Gastroesophageal sphincter (tissue), 4 donors: ENCODE measurements around the gene BET1L. TPM values are rescaled to one million over a fixed set of nuclear protein-coding genes. Genes with fewer than 3 reads are reported as not detected.
"Not testable (repeated sequence)": the region's sequence is repeated elsewhere in the genome, so short reads cannot be mapped to it uniquely, and the experiment has no call there.

Source experiments
- ATAC-seq: fragments of 150-250 bp; one replicate; pipeline ENCODE4 v1.9.1; 2016; ENCODE audit warnings: mild to moderate bottlenecking, moderate library complexity
- H3K27ac ChIP-seq, 4 donors: fragments of 200-600 bp; sonication (generic) in 3 of 4; 1 replicate in 3 of 4; 2 replicates in 1 of 4; pipeline ENCODE4 v1.5.1; 2016 to 2019
- H3K27me3 ChIP-seq: fragments of 200-600 bp; sonication (generic); one replicate; pipeline ENCODE4 v1.5.1; 2019
- H3K36me3 ChIP-seq, 2 donors: fragments of 200-600 bp; sonication (generic); one replicate each; pipeline ENCODE4 v1.5.1; 2019; ENCODE audit warnings: control low read depth in 1 of 2
- H3K4me1 ChIP-seq, 3 donors: fragments of 200-600 bp; sonication (generic); 1 replicate in 2 of 3; 2 replicates in 1 of 3; pipeline ENCODE4 v1.5.1; 2016 to 2019; ENCODE audit warnings: control low read depth in 2 of 3
- H3K4me3 ChIP-seq, 2 donors: fragments of 200-600 bp; sonication (generic); one replicate each; pipeline ENCODE4 v1.5.1; 2019; ENCODE audit warnings: mild to moderate bottlenecking in 1 of 2, moderate library complexity in 1 of 2
- H3K9me3 ChIP-seq, 3 donors: fragments of 200-600 bp; sonication (generic); one replicate each; pipeline ENCODE4 v1.5.1; 2017 to 2019; ENCODE audit warnings: control low read depth in 2 of 3
- WGBS, 2 donors: methylation state at CpG; one replicate each; pipeline ENCODE4 v1.1.5; 2018; ENCODE audit warnings: low coverage in 1 of 2; 5-methylcytosine and 5-hydroxymethylcytosine counted together
- small RNA-seq, 4 donors: library from RNA; depleted of rRNA; stranded (forward); fragments of <200 nt; gene quantifications; one replicate each; pipeline ENCODE3, GENCODE V24; 2016
- total RNA-seq, 4 donors: library from RNA; depleted of rRNA; stranded (reverse); fragments of >200 nt; gene quantifications; one replicate each; pipeline ENCODE4 v1.1.0, GENCODE V29; 2016
- TF ChIP-seq, protein P1 (sequence below), 4 experiments: fragments of 200-600 bp in 2 of 4; fragments of 450-650 bp in 2 of 4; sonication (generic) in 1 of 4; IDR thresholded peaks; one replicate each; pipeline ENCODE4 v1.5.1; 2017 to 2019; ENCODE audit warnings: antibody characterized with exemption in 4 of 4, mild to moderate bottlenecking in 2 of 4, moderate library complexity in 2 of 4

Gene BET1L
- total RNA-seq, 4 donors from 2014 or later: 25.3 to 39.4 (median 27.6) TPM

DNA sequence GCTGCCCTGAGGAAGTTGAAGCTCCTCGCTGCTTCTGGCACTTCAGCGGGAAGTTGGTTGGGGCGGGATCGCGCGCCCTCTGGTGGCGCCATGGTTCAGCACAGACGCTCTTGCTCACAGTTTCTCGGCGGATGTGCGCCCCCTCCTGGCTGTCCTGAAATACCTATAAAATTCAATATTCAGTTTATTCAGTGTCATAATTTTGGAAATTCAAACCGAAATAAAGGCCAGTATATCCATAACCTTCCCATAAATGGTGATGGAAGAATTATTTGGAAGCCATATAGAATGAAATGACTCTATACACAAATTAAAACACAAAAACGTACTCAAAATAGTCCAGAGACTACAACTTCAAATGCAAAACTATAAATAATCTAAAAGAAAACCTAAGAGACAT lies 27.0 kb downstream of the BET1L start:
- no CpG with 5 or more reads among the region's 13 CpGs for WGBS, 2 donors
- H3K27ac ChIP-seq, H3K4me1 ChIP-seq, H3K36me3 ChIP-seq, H3K9me3 ChIP-seq, H3K4me3 ChIP-seq, ATAC-seq, H3K27me3 ChIP-seq: not testable (repeated sequence)
- TF ChIP-seq, protein P1, sequence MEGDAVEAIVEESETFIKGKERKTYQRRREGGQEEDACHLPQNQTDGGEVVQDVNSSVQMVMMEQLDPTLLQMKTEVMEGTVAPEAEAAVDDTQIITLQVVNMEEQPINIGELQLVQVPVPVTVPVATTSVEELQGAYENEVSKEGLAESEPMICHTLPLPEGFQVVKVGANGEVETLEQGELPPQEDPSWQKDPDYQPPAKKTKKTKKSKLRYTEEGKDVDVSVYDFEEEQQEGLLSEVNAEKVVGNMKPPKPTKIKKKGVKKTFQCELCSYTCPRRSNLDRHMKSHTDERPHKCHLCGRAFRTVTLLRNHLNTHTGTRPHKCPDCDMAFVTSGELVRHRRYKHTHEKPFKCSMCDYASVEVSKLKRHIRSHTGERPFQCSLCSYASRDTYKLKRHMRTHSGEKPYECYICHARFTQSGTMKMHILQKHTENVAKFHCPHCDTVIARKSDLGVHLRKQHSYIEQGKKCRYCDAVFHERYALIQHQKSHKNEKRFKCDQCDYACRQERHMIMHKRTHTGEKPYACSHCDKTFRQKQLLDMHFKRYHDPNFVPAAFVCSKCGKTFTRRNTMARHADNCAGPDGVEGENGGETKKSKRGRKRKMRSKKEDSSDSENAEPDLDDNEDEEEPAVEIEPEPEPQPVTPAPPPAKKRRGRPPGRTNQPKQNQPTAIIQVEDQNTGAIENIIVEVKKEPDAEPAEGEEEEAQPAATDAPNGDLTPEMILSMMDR (IDR thresholded peaks at IDR 0.05): peak in 1 of 4 experiments; percentile 34

Small RNAs within 50 kb of the gene (small RNA-seq; reads per million reads assigned to genes)
- gene RNU6-447P: 0 reads per million in 4 donors

Other genes starting within 250 kb of the BET1L start
- not detected for gene SCGB1C1, start 14.3 kb downstream of the BET1L start, total RNA-seq
- gene RIC8A, start 309 bp upstream of the BET1L start, total RNA-seq: 100 to 1,000 TPM in 3 of 4 donors, 10 to 100 TPM in 1; 78.2 to 169 (median 135) TPM
- 10 to 100 TPM; 12.7 to 24.1 (median 17.3) TPM for gene SIRT3, start 28.9 kb upstream of the BET1L start, total RNA-seq
- 100 to 1,000 TPM in 1 of 4 donors, 10 to 100 TPM in 3; 85.8 to 114 (median 93.5) TPM for gene PSMD13, start 29.6 kb upstream of the BET1L start, total RNA-seq
- 1 to 10 TPM in 1 of 4 donors, under 1 TPM in 1, not detected in 2; 0.23 to 1.9 TPM for gene NLRP6, start 71.0 kb upstream of the BET1L start, total RNA-seq
- 10 to 100 TPM in 2 of 4 donors, 1 to 10 TPM in 2; 8.5 to 35.3 (median 15.5) TPM for gene PGGHG, start 81.7 kb upstream of the BET1L start, total RNA-seq
- gene IFITM5, start 92.1 kb upstream of the BET1L start, total RNA-seq: not detected
- 100 to 1,000 TPM in 3 of 4 donors, 10 to 100 TPM in 1; 89.3 to 183 (median 126) TPM for gene IFITM2, start 100.4 kb upstream of the BET1L start, total RNA-seq
- 100 to 1,000 TPM in 3 of 4 donors, 10 to 100 TPM in 1; 29.9 to 138 (median 112) TPM for gene IFITM1, start 106.6 kb upstream of the BET1L start, total RNA-seq
- 100 to 1,000 TPM; 219 to 467 (median 305) TPM for gene IFITM3, start 113.5 kb upstream of the BET1L start, total RNA-seq
- 10 to 100 TPM in 1 of 4 donors, 1 to 10 TPM in 3; 3.2 to 10.6 (median 4.8) TPM for gene B4GALNT4, start 162.1 kb upstream of the BET1L start, total RNA-seq
- 10 to 100 TPM in 1 of 4 donors, 1 to 10 TPM in 2, under 1 TPM in 1; 0.67 to 14.3 (median 2.3) TPM for gene PKP3, start 186.8 kb upstream of the BET1L start, total RNA-seq
- 10 to 100 TPM; 37.4 to 49.5 (median 44.8) TPM for gene SIGIRR, start 207.6 kb upstream of the BET1L start, total RNA-seq
- gene ANO9, start 234.6 kb upstream of the BET1L start, total RNA-seq: under 1 TPM in 3 of 4 donors, not detected in 1; 0.22 to 0.94 (median 0.47) TPM
- gene PTDSS2, start 242.9 kb upstream of the BET1L start, total RNA-seq: 10 to 100 TPM; 23.4 to 55.9 (median 43.1) TPM